PC-9 (cell line): ENCODE measurements around the gene CTRB2. TPM values are rescaled to one million over a fixed set of nuclear protein-coding genes. Genes with fewer than 3 reads are reported as not detected.

Experiments used
- BruUV-seq: library from RNA; stranded (reverse); fragments of 400-500 nt; replicated peaks from 2 replicates; lab custom pipeline; 2021; lab: Mats Ljungman, UMichigan
- CTCF ChIA-PET: fragments of 300-600 bp; sonication (Branson Sonifier 250); formaldehyde crosslinking; loops from one replicate; lab custom pipeline; 2022; ENCODE audit warnings: antibody characterized with exemption; lab: Charles Lee
- POLR2A ChIA-PET: fragments of 300-600 bp; sonication (Branson Sonifier 250); formaldehyde crosslinking; loops from one replicate; lab custom pipeline; 2022; ENCODE audit warnings: antibody characterized with exemption; ENCODE audit not compliant: unreplicated experiment; lab: Charles Lee
- DNase-seq, 2 experiments: peaks; one replicate each; pipeline versions ENCODE4 v3.0.0 to v3.0.0-alpha.2; 2015 to 2022; ENCODE audit warnings: mixed read lengths in 1 of 2
- H2AFZ ChIP-seq: fragments of 200-600 bp; sonication (generic); 2 replicates; pipeline ENCODE4 v1.8.1; 2017; ENCODE audit warnings: antibody characterized with exemption
- H3F3A ChIP-seq: fragments of 200-600 bp; sonication (generic); 2 replicates; pipeline ENCODE4 v1.8.1; 2017; ENCODE audit warnings: antibody characterized with exemption, mild to moderate bottlenecking, low read depth; ENCODE audit not compliant: insufficient read depth
- H3K27ac ChIP-seq: fragments of 200-600 bp; sonication (generic); 2 replicates; pipeline ENCODE4 v1.6.1; 2016; ENCODE audit warnings: mixed run types
- H3K27me3 ChIP-seq: fragments of 200-600 bp; sonication (generic); 2 replicates; pipeline ENCODE4 v1.6.1; 2016; ENCODE audit warnings: low read depth, mixed run types; ENCODE audit not compliant: insufficient read depth
- H3K36me3 ChIP-seq: fragments of 200-600 bp; sonication (generic); 2 replicates; pipeline ENCODE4 v1.6.1; 2016; ENCODE audit warnings: low read depth, mixed run types
- H3K4me1 ChIP-seq: fragments of 200-600 bp; sonication (generic); replicated peaks from 2 replicates; pipeline ENCODE4 v1.6.1; 2016; ENCODE audit warnings: mixed run types; ENCODE audit not compliant: insufficient read depth
- H3K4me2 ChIP-seq: fragments of 200-600 bp; sonication (generic); 2 replicates; pipeline ENCODE4 v1.6.1; 2017; ENCODE audit warnings: mixed run types
- H3K4me3 ChIP-seq: fragments of 200-600 bp; sonication (generic); 2 replicates; pipeline ENCODE4 v1.6.1; 2016; ENCODE audit warnings: mixed run types
- H3K79me2 ChIP-seq: fragments of 200-600 bp; sonication (generic); 2 replicates; pipeline ENCODE4 v1.6.1; 2017; ENCODE audit warnings: low read depth, mixed run types
- H3K9me2 ChIP-seq: fragments of 200-600 bp; sonication (generic); 2 replicates; pipeline ENCODE4 v1.8.1; 2017; ENCODE audit warnings: mild to moderate bottlenecking; ENCODE audit not compliant: insufficient read depth
- H3K9me3 ChIP-seq: fragments of 200-600 bp; sonication (generic); 2 replicates; pipeline ENCODE4 v1.8.1; 2016; ENCODE audit warnings: low read depth; ENCODE audit not compliant: insufficient read depth
- H4K20me1 ChIP-seq: fragments of 200-600 bp; sonication (generic); 2 replicates; pipeline ENCODE4 v1.8.1; 2017; ENCODE audit not compliant: insufficient read depth
- CTCF ChIP-seq: fragments of 200-600 bp; sonication (generic); conservative IDR thresholded peaks from 2 replicates; pipeline ENCODE4 v1.6.1; 2017; ENCODE audit warnings: mixed run types, antibody characterized with exemption, mild to moderate bottlenecking, moderate library complexity
- EZH2 ChIP-seq: fragments of 200-600 bp; sonication (generic); IDR thresholded peaks from 2 replicates; pipeline ENCODE4 v1.8.0; 2017; ENCODE audit warnings: antibody characterized with exemption, low read depth
- intact Hi-C: fragments of 100-400 bp; cut with micrococcal nuclease; formaldehyde crosslinking; loops from one replicate; pipeline ENCODE4 v1.10.0; 2022; ENCODE audit not compliant: unreplicated experiment
- total RNA-seq: library from RNA; stranded (reverse); gene quantifications from 2 replicates; pipeline ENCODE4 v1.2.3, GENCODE V29; 2021

CTRB2 gene
- total RNA-seq, 1 experiment from 2014 or later: not detected

GRCh38 chr16:75218256-75219076 is 11.5 kb upstream of the CTRB2 start, which contains the start of gene CTRB1:
TSS of gene CTRB1 (plus strand) at chr16:75218988. CDS start at chr16:75219008, 20 bp downstream.
- ChIA-PET CTCF (no interaction called here), POLR2A (no interaction called here)
- intact Hi-C loops: loop anchor here (2.0 kb wide), 1 partner anchor 16 kb away; no protein-coding TSS in a partner anchor
- Histone ChIP-seq H3F3A (peaks cover 4% of the 10 kb centered on the region; the same call in 1 of the 2 replicates), H4K20me1 (no peaks in the 10 kb centered on the region), H3K4me3 (no peak within 1 kb of the TSS), H3K9me3 (no peaks in the 10 kb centered on the region), H3K4me1 (no peaks in the 10 kb centered on the region), H3K27me3 (no peaks in the 10 kb centered on the region), H3K36me3 (no peaks in the 10 kb centered on the region), H3K79me2 (no peaks in the 10 kb centered on the region), H3K9me2 (no peaks in the 10 kb centered on the region), H2AFZ (peak within 1 kb of the TSS; percentile 20; the same call in 1 of the 2 replicates), H3K27ac (no peak within 1 kb of the TSS), H3K4me2 (peak within 1 kb of the TSS; percentile 29; the same call in 1 of the 2 replicates)
- no peak for DNase-seq
- no TSS peak for BruUV-seq
- no peak for TF ChIP-seq CTCF
- no peak for TF ChIP-seq EZH2

GRCh38 chr16:75217389-75217851 is 10.5 kb upstream of the CTRB2 start:
- H3K79me2 ChIP-seq: no peaks in the 10 kb centered on the region
- H3K4me2 ChIP-seq: no peak overlapping the region
- intact Hi-C loops: no loop called here
- ChIA-PET CTCF (no interaction called here), POLR2A (no interaction called here)
- no peaks in the 10 kb centered on the region for H3K4me1 ChIP-seq
- no peak overlapping the region for H3K27ac ChIP-seq
- no peaks in the 10 kb centered on the region for H3K9me3 ChIP-seq
- no peak overlapping the region for H3K4me3 ChIP-seq
- H2AFZ ChIP-seq: no peak overlapping the region
- no TSS peak for BruUV-seq
- no peaks in the 10 kb centered on the region for H3K36me3 ChIP-seq
- no peaks in the 10 kb centered on the region for H4K20me1 ChIP-seq
- DNase-seq: peak in 1 of 2 experiments; percentile 29
- TF ChIP-seq CTCF (no peak), EZH2 (no peak)
- no peaks in the 10 kb centered on the region for H3K9me2 ChIP-seq
- no peaks in the 10 kb centered on the region for H3K27me3 ChIP-seq
- H3F3A ChIP-seq: peaks cover 4% of the 10 kb centered on the region; the same call in 1 of the 2 replicates

- Histone ChIP-seq H3K36me3 (no peaks in the 10 kb centered on the region), H3K4me1 (no peaks in the 10 kb centered on the region), H4K20me1 (no peaks in the 10 kb centered on the region), H2AFZ (no peak overlapping the region), H3K79me2 (no peaks in the 10 kb centered on the region), H3K27me3 (no peaks in the 10 kb centered on the region), H3K4me3 (no peak overlapping the region), H3K9me3 (no peaks in the 10 kb centered on the region), H3K27ac (no peak overlapping the region), H3F3A (peaks cover 4% of the 10 kb centered on the region; the same call in 1 of the 2 replicates), H3K9me2 (no peaks in the 10 kb centered on the region), H3K4me2 (no peak overlapping the region)
- no TSS peak for BruUV-seq
- intact Hi-C loops: no loop called here
- ChIA-PET CTCF (no interaction called here), POLR2A (no interaction called here)
- TF ChIP-seq EZH2 (no peak), CTCF (no peak)
- DNase-seq: no peak
These were observed 9.6 kb upstream of the CTRB2 start for GRCh38 chr16:75216576-75216975.
